Gastroesophageal sphincter (tissue), 4 donors: ENCODE data around the gene EIF4E2. TPM values are rescaled to one million over a fixed set of nuclear protein-coding genes. Genes with fewer than 3 reads are reported as not detected.

Source experiments
- ATAC-seq: fragments of 150-250 bp; one replicate; pipeline ENCODE4 v1.9.1; 2016; ENCODE audit warnings: mild to moderate bottlenecking, moderate library complexity
- H3K27ac ChIP-seq, 4 donors: fragments of 200-600 bp; sonication (generic) in 3 of 4; 1 replicate in 3 of 4; 2 replicates in 1 of 4; pipeline ENCODE4 v1.5.1; 2016 to 2019
- H3K27me3 ChIP-seq: fragments of 200-600 bp; sonication (generic); one replicate; pipeline ENCODE4 v1.5.1; 2019
- H3K36me3 ChIP-seq, 2 donors: fragments of 200-600 bp; sonication (generic); one replicate each; pipeline ENCODE4 v1.5.1; 2019; ENCODE audit warnings: control low read depth in 1 of 2
- H3K4me1 ChIP-seq, 3 donors: fragments of 200-600 bp; sonication (generic); 1 replicate in 2 of 3; 2 replicates in 1 of 3; pipeline ENCODE4 v1.5.1; 2016 to 2019; ENCODE audit warnings: control low read depth in 2 of 3
- H3K4me3 ChIP-seq, 2 donors: fragments of 200-600 bp; sonication (generic); one replicate each; pipeline ENCODE4 v1.5.1; 2019; ENCODE audit warnings: mild to moderate bottlenecking in 1 of 2, moderate library complexity in 1 of 2
- H3K9me3 ChIP-seq, 3 donors: fragments of 200-600 bp; sonication (generic); one replicate each; pipeline ENCODE4 v1.5.1; 2017 to 2019; ENCODE audit warnings: control low read depth in 2 of 3
- EP300 ChIP-seq: sonication (generic); formaldehyde crosslinking; IDR thresholded peaks from one replicate; pipeline ENCODE4 v1.6.1; 2017; ENCODE audit warnings: antibody characterized with exemption, mild to moderate bottlenecking
- POLR2A ChIP-seq, 2 donors: fragments of 450-650 bp; IDR thresholded peaks; one replicate each; pipeline ENCODE4 v1.6.1; 2017; ENCODE audit warnings: antibody characterized with exemption in 2 of 2, mild to moderate bottlenecking in 2 of 2, moderate library complexity in 1 of 2
- POLR2AphosphoS5 ChIP-seq: sonication (generic); formaldehyde crosslinking; IDR thresholded peaks from one replicate; pipeline ENCODE4 v1.6.1; 2017; ENCODE audit warnings: antibody characterized with exemption
- WGBS, 2 donors: methylation state at CpG; one replicate each; pipeline ENCODE4 v1.1.5; 2018; ENCODE audit warnings: low coverage in 1 of 2; 5-methylcytosine and 5-hydroxymethylcytosine counted together
- total RNA-seq, 4 donors: library from RNA; depleted of rRNA; stranded (reverse); fragments of >200 nt; gene quantifications; one replicate each; pipeline ENCODE4 v1.1.0, GENCODE V29; 2016
- TF ChIP-seq, protein P1 (sequence below), 4 experiments: fragments of 200-600 bp in 2 of 4; fragments of 450-650 bp in 2 of 4; sonication (generic) in 1 of 4; IDR thresholded peaks; one replicate each; pipeline ENCODE4 v1.5.1; 2017 to 2019; ENCODE audit warnings: antibody characterized with exemption in 4 of 4, mild to moderate bottlenecking in 2 of 4, moderate library complexity in 2 of 4

The EIF4E2 gene
- total RNA-seq, 4 donors from 2014 or later = 41.6 to 61.6 (median 51.1) TPM

DNA sequence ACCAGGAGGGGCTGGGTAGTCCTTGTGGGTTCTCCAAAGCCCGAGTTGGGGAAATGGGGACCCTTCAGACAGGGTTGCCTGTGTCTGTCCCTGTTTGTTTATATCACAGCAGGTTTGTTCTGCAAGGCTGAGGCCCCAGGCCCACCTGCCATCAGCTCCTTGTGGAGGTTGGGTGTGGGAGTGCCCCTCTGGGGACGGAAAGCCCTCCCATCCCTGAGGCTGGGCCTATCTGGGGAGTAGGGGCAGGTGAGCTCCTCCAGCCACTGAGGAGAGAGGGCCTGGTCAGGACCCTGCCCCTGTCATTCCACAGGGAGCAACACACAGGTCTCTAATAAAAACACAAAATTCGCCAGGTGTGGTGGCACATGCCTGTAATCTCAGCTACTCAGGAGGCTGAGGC lies 59.6 kb downstream of the EIF4E2 start:
- H3K9me3 ChIP-seq = no peaks in the 10 kb centered on the region
- ATAC-seq = no peak
- H3K36me3 ChIP-seq = no peaks in the 10 kb centered on the region
- no peak overlapping the region for H3K4me3 ChIP-seq
- TF ChIP-seq, protein P1, sequence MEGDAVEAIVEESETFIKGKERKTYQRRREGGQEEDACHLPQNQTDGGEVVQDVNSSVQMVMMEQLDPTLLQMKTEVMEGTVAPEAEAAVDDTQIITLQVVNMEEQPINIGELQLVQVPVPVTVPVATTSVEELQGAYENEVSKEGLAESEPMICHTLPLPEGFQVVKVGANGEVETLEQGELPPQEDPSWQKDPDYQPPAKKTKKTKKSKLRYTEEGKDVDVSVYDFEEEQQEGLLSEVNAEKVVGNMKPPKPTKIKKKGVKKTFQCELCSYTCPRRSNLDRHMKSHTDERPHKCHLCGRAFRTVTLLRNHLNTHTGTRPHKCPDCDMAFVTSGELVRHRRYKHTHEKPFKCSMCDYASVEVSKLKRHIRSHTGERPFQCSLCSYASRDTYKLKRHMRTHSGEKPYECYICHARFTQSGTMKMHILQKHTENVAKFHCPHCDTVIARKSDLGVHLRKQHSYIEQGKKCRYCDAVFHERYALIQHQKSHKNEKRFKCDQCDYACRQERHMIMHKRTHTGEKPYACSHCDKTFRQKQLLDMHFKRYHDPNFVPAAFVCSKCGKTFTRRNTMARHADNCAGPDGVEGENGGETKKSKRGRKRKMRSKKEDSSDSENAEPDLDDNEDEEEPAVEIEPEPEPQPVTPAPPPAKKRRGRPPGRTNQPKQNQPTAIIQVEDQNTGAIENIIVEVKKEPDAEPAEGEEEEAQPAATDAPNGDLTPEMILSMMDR (IDR thresholded peaks at IDR 0.05) = no peak
- TF ChIP-seq POLR2AphosphoS5 (no peak), EP300 (no peak), POLR2A (IDR thresholded peaks at IDR 0.05) (no peak)
- WGBS, 2 donors = 80 to 81% methylated on average over 2 of the region's 3 CpGs
- no peak overlapping the region for H3K27ac ChIP-seq
- H3K4me1 ChIP-seq = peaks cover 0 to 11% (median 3%) of the 10 kb centered on the region in 3 donors
- H3K27me3 ChIP-seq = no peaks in the 10 kb centered on the region

DNA sequence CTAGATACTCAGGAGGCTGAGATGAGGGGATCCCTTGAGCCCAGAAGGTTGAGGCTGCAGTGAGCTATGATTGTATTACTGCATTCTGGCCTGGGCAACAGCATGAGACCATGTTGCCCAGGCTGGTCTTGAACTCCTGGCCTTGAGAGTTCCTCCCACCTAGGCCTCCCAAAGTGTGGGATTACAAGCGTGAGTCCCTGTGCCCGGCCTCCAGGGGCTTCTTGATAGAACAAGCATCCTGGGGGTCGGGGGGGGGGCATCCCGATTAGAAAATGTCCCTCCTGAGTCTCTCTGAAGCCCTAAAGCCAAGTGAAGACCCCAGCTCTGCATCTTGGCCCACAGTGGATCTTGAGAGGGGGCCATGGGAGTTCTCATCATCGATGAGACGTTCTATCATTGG lies 60.6 kb downstream of the EIF4E2 start:
- no peaks in the 10 kb centered on the region for H3K9me3 ChIP-seq
- H3K4me1 ChIP-seq = peaks cover 0 to 7% (median 0%) of the 10 kb centered on the region in 3 donors
- no peak overlapping the region for H3K4me3 ChIP-seq
- TF ChIP-seq POLR2AphosphoS5 (no peak), EP300 (no peak), POLR2A (IDR thresholded peaks at IDR 0.05) (no peak)
- TF ChIP-seq, protein P1 (IDR thresholded peaks at IDR 0.05) = no peak
- WGBS, 2 donors = 70 to 100% methylated on average over 1 to 2 of the region's 6 CpGs
- H3K36me3 ChIP-seq = no peaks in the 10 kb centered on the region
- no peaks in the 10 kb centered on the region for H3K27me3 ChIP-seq
- ATAC-seq = no peak
- no peak overlapping the region for H3K27ac ChIP-seq

DNA sequence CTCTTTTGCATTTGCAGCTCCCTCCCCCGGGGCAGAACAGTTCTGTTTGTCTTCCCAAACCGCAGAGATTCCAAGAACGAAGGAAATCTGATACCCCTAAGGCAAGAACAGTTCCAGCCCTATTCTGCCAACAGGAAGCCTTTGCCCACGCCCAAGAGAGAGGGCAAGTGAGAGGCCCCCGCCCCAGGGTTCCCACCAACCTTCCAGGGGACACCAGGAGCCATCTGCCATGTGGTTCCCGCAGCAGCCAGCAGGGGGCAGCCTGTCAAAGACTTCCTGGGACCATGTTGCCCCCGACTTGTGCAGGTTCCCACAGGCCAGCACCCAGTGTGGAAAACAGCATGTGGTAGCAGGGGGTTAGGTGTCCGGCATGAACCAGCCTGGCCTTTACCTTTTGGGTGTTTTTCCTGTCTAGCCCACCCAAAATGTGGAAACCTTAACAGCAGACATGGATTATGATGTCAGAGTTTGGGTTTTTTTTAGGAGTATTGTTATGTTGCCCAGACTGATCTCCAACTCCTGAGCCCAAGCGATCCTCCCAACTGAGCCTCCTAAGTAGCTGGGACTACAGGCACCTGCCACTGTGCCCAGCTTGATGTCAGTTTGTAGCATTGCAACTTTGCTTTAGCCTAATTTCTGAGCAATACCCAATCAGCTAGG lies 61.2 kb downstream of the EIF4E2 start:
- H3K27ac ChIP-seq = no peak overlapping the region
- H3K9me3 ChIP-seq = no peaks in the 10 kb centered on the region
- no peaks in the 10 kb centered on the region for H3K27me3 ChIP-seq
- ATAC-seq = peak; percentile 55
- WGBS, 2 donors = 34 to 90% methylated on average over 2 to 3 of the region's 9 CpGs
- no peaks in the 10 kb centered on the region for H3K36me3 ChIP-seq
- H3K4me3 ChIP-seq = no peak overlapping the region
- TF ChIP-seq POLR2A (IDR thresholded peaks at IDR 0.05) = no peak
- TF ChIP-seq, protein P1 (IDR thresholded peaks at IDR 0.05) = peak; percentile 58 to 79 (median 66)
- peaks cover 0 to under 1% (median 0%) of the 10 kb centered on the region in 3 donors for H3K4me1 ChIP-seq

DNA sequence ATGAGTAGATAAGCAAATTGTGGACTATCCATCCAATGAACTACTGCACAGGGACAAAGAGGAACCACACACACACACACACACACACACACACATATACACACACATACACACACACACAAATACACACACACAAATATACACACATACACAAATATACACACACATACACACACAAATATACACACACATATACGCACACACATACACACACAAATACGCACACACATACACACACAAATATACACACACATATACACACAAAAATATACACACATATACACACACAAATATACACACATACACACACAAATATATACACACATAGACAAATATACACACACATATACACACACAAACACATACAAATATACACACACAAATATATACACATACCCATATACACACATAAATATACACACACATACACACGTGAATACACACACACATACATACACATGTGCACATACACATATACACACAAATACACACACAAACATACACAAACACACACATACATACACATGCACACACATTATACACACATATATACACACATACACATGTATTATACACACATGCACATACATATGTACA lies 63.1 kb downstream of the EIF4E2 start:
- Histone ChIP-seq H3K36me3 (no peaks in the 10 kb centered on the region), H3K4me1 (no peaks in the 10 kb centered on the region), H3K27me3 (no peaks in the 10 kb centered on the region), H3K27ac (no peak overlapping the region), H3K9me3 (no peaks in the 10 kb centered on the region), H3K4me3 (no peak overlapping the region)
- 59 to 73% methylated on average over 1 to 3 of the region's 3 CpGs for WGBS, 2 donors
- ATAC-seq = no peak
- TF ChIP-seq POLR2A (IDR thresholded peaks at IDR 0.05) = no peak
- no peak for TF ChIP-seq POLR2AphosphoS5
- TF ChIP-seq, protein P1 (IDR thresholded peaks at IDR 0.05) = no peak
- TF ChIP-seq EP300 = no peak

DNA sequence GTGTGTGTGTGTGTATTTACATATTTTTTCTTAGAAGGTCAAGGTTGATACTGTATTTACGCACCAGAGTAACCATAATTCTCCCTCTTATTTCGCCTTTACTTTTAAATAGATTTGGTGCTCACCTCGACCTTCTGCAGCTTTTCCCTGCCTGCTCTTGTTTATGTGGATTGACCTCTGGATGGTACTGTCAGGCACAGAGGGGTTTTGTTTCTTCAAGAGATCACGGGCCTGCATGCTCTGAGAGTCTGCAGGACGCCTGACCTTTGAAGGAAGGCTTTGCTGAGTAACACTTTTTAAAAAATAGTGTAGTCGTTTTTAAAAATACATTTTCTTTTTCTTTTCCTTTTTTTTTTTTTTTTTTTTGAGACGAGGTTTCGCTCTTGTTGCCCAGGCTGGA lies 64.8 kb downstream of the EIF4E2 start:
- Histone ChIP-seq H3K27ac (no peak overlapping the region), H3K4me3 (no peak overlapping the region), H3K4me1 (no peaks in the 10 kb centered on the region), H3K36me3 (no peaks in the 10 kb centered on the region), H3K9me3 (no peaks in the 10 kb centered on the region), H3K27me3 (no peaks in the 10 kb centered on the region)
- TF ChIP-seq EP300 = no peak
- no peak for TF ChIP-seq POLR2AphosphoS5
- TF ChIP-seq, protein P1 (IDR thresholded peaks at IDR 0.05) = no peak
- no peak for TF ChIP-seq POLR2A (IDR thresholded peaks at IDR 0.05)
- 52 to 60% methylated on average over 2 to 7 of the region's 8 CpGs for WGBS, 2 donors
- no peak for ATAC-seq
